PC-9 (cell line): ENCODE results near the gene MTLN. TPM values are rescaled to one million over a fixed set of nuclear protein-coding genes. Genes with fewer than 3 reads are reported as not detected.

Source experiments
- BruUV-seq: library from RNA; stranded (reverse); fragments of 400-500 nt; replicated peaks from 2 replicates; lab custom pipeline; 2021; lab: Mats Ljungman, UMichigan
- CTCF ChIA-PET: fragments of 300-600 bp; sonication (Branson Sonifier 250); formaldehyde crosslinking; loops from one replicate; lab custom pipeline; 2022; ENCODE audit warnings: antibody characterized with exemption; lab: Charles Lee
- POLR2A ChIA-PET: fragments of 300-600 bp; sonication (Branson Sonifier 250); formaldehyde crosslinking; loops from one replicate; lab custom pipeline; 2022; ENCODE audit warnings: antibody characterized with exemption; ENCODE audit not compliant: unreplicated experiment; lab: Charles Lee
- DNase-seq, 2 experiments: peaks; one replicate each; pipeline versions ENCODE4 v3.0.0 to v3.0.0-alpha.2; 2015 to 2022; ENCODE audit warnings: mixed read lengths in 1 of 2
- H2AFZ ChIP-seq: fragments of 200-600 bp; sonication (generic); 2 replicates; pipeline ENCODE4 v1.8.1; 2017; ENCODE audit warnings: antibody characterized with exemption
- H3F3A ChIP-seq: fragments of 200-600 bp; sonication (generic); 2 replicates; pipeline ENCODE4 v1.8.1; 2017; ENCODE audit warnings: antibody characterized with exemption, mild to moderate bottlenecking, low read depth; ENCODE audit not compliant: insufficient read depth
- H3K27ac ChIP-seq: fragments of 200-600 bp; sonication (generic); 2 replicates; pipeline ENCODE4 v1.6.1; 2016; ENCODE audit warnings: mixed run types
- H3K27me3 ChIP-seq: fragments of 200-600 bp; sonication (generic); 2 replicates; pipeline ENCODE4 v1.6.1; 2016; ENCODE audit warnings: low read depth, mixed run types; ENCODE audit not compliant: insufficient read depth
- H3K36me3 ChIP-seq: fragments of 200-600 bp; sonication (generic); 2 replicates; pipeline ENCODE4 v1.6.1; 2016; ENCODE audit warnings: low read depth, mixed run types
- H3K4me1 ChIP-seq: fragments of 200-600 bp; sonication (generic); replicated peaks from 2 replicates; pipeline ENCODE4 v1.6.1; 2016; ENCODE audit warnings: mixed run types; ENCODE audit not compliant: insufficient read depth
- H3K4me2 ChIP-seq: fragments of 200-600 bp; sonication (generic); 2 replicates; pipeline ENCODE4 v1.6.1; 2017; ENCODE audit warnings: mixed run types
- H3K4me3 ChIP-seq: fragments of 200-600 bp; sonication (generic); 2 replicates; pipeline ENCODE4 v1.6.1; 2016; ENCODE audit warnings: mixed run types
- H3K79me2 ChIP-seq: fragments of 200-600 bp; sonication (generic); 2 replicates; pipeline ENCODE4 v1.6.1; 2017; ENCODE audit warnings: low read depth, mixed run types
- H3K9me2 ChIP-seq: fragments of 200-600 bp; sonication (generic); 2 replicates; pipeline ENCODE4 v1.8.1; 2017; ENCODE audit warnings: mild to moderate bottlenecking; ENCODE audit not compliant: insufficient read depth
- H3K9me3 ChIP-seq: fragments of 200-600 bp; sonication (generic); 2 replicates; pipeline ENCODE4 v1.8.1; 2016; ENCODE audit warnings: low read depth; ENCODE audit not compliant: insufficient read depth
- H4K20me1 ChIP-seq: fragments of 200-600 bp; sonication (generic); 2 replicates; pipeline ENCODE4 v1.8.1; 2017; ENCODE audit not compliant: insufficient read depth
- EZH2 ChIP-seq: fragments of 200-600 bp; sonication (generic); IDR thresholded peaks from 2 replicates; pipeline ENCODE4 v1.8.0; 2017; ENCODE audit warnings: antibody characterized with exemption, low read depth
- intact Hi-C: fragments of 100-400 bp; cut with micrococcal nuclease; formaldehyde crosslinking; loops from one replicate; pipeline ENCODE4 v1.10.0; 2022; ENCODE audit not compliant: unreplicated experiment
- total RNA-seq: library from RNA; stranded (reverse); gene quantifications from 2 replicates; pipeline ENCODE4 v1.2.3, GENCODE V29; 2021
- TF ChIP-seq, protein P1 (sequence below): fragments of 200-600 bp; sonication (generic); conservative IDR thresholded peaks from 2 replicates; pipeline ENCODE4 v1.6.1; 2017; ENCODE audit warnings: mixed run types, antibody characterized with exemption, mild to moderate bottlenecking, moderate library complexity

MTLN gene
- total RNA-seq, 1 experiment from 2014 or later = 36.4 TPM

DNA sequence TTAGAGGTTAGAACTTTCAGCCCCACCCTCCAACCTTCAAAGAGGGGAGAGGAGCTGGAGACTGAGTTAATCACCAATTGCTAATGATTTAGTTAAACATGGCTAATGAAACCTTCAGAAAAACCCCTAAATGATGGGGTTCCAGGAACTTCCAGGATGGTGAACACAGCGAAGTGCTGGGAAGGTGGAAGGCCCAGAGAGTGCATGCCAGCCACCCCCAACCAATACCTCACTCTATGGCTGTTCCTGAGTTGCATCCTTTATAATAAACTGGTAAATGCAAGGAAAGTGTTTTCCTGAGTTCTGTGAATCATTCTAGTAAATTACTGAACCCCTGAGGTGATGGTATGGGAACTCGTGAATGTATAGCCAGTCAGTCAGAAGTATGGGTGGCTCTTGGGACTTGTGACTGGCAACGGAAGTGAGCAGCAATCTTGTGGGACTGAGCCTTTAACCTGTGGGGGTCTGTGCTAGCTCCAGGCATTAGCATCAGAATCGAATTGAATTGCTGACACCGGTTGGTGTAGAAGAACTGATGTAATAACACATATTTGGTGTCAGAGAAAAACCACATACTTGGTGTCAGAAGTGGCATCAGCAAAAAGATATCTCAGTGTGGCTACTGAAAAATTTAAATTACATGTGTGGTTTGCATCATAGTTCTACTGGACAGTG is 44.9 kb downstream of the MTLN start:
- Histone ChIP-seq H3K27ac (no peak overlapping the region), H3F3A (no peaks in the 10 kb centered on the region), H3K9me2 (no peaks in the 10 kb centered on the region), H4K20me1 (no peaks in the 10 kb centered on the region), H3K4me1 (no peaks in the 10 kb centered on the region), H3K9me3 (no peaks in the 10 kb centered on the region), H3K79me2 (no peaks in the 10 kb centered on the region), H3K4me2 (no peak overlapping the region), H3K27me3 (no peaks in the 10 kb centered on the region), H2AFZ (no peak overlapping the region), H3K36me3 (no peaks in the 10 kb centered on the region), H3K4me3 (no peak overlapping the region)
- no peak for DNase-seq
- intact Hi-C loops = no loop called here
- POLR2A ChIA-PET = no interaction called here
- no peak for TF ChIP-seq EZH2
- TF ChIP-seq, protein P1, sequence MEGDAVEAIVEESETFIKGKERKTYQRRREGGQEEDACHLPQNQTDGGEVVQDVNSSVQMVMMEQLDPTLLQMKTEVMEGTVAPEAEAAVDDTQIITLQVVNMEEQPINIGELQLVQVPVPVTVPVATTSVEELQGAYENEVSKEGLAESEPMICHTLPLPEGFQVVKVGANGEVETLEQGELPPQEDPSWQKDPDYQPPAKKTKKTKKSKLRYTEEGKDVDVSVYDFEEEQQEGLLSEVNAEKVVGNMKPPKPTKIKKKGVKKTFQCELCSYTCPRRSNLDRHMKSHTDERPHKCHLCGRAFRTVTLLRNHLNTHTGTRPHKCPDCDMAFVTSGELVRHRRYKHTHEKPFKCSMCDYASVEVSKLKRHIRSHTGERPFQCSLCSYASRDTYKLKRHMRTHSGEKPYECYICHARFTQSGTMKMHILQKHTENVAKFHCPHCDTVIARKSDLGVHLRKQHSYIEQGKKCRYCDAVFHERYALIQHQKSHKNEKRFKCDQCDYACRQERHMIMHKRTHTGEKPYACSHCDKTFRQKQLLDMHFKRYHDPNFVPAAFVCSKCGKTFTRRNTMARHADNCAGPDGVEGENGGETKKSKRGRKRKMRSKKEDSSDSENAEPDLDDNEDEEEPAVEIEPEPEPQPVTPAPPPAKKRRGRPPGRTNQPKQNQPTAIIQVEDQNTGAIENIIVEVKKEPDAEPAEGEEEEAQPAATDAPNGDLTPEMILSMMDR = no peak
- CTCF ChIA-PET = no interaction called here
- no TSS peak for BruUV-seq

- no peak overlapping the region for H3K4me2 ChIP-seq
- CTCF ChIA-PET = no interaction called here
- TF ChIP-seq, protein P1 = no peak
- no peak for TF ChIP-seq EZH2
- DNase-seq = no peak
- no peaks in the 10 kb centered on the region for H3K4me1 ChIP-seq
- H4K20me1 ChIP-seq = no peaks in the 10 kb centered on the region
- H3K27ac ChIP-seq = no peak overlapping the region
- no peaks in the 10 kb centered on the region for H3F3A ChIP-seq
- intact Hi-C loops = no loop called here
- no peaks in the 10 kb centered on the region for H3K9me3 ChIP-seq
- no peaks in the 10 kb centered on the region for H3K36me3 ChIP-seq
- H3K27me3 ChIP-seq = no peaks in the 10 kb centered on the region
- H3K79me2 ChIP-seq = no peaks in the 10 kb centered on the region
- no TSS peak for BruUV-seq
- no peak overlapping the region for H3K4me3 ChIP-seq
- no peak overlapping the region for H2AFZ ChIP-seq
- POLR2A ChIA-PET = no interaction called here
- no peaks in the 10 kb centered on the region; the same call in 1 of the 2 replicates for H3K9me2 ChIP-seq
These were observed 46.1 kb downstream of the MTLN start for GRCh38 chr2:110166266-110166665.

Other genes with a start within 250 kb of the MTLN start
- gene MALL, start 96.7 kb downstream of the MTLN start, total RNA-seq = 28.1 and 32.4 TPM in 2 replicates
- 12.2 and 13.7 TPM in 2 replicates for gene NPHP1, start 7.5 kb downstream of the MTLN start, total RNA-seq